Measurements from ENCODE around the gene NEDD1. TPM values are rescaled to one million over a fixed set of nuclear protein-coding genes. Genes with fewer than 3 reads are reported as not detected.

NEDD1 gene
- polyA plus RNA-seq, 3 donors = 29.5 to 30.6 (median 30.0) TPM

DNA sequence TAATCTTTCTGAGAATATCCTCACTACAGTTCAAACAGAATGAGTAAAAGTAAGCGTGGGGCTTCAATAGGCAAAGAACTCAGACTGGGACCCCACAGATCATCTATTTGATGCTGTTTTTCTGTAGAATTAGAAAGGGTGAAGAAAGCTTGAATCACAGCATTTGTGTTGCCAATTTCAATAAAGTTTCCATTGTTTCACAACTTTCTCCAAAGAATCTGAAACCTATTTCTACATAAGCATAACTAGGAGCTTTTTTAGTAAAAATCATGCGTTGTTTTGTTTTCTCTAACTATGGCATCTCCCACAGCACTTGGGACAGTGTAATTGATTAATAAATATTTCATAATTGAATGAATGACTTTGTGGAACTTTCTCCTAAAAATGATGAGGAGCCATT lies 16.7 kb upstream of the NEDD1 start:
- DNase-seq = no peak

DNA sequence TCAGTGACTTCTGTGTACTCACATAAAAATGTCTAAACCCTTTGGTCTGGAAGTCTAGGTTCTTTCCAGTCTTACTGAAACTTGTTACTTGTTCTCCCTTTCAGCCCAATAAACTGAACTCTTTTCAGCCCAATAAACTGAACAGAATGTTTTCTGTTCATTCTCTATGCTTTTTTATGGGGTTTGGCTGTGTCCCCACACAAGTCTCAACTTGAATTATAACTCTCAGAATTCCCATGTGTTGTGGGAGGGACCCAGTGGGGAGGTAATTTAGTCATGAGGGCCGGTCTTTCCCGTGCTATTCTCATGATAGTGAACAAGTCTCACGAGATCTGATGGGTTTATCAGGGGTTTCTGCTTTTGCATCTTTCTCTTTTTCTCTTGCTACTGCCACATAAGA lies 15.0 kb upstream of the NEDD1 start:
- DNase-seq = no peak

DNA sequence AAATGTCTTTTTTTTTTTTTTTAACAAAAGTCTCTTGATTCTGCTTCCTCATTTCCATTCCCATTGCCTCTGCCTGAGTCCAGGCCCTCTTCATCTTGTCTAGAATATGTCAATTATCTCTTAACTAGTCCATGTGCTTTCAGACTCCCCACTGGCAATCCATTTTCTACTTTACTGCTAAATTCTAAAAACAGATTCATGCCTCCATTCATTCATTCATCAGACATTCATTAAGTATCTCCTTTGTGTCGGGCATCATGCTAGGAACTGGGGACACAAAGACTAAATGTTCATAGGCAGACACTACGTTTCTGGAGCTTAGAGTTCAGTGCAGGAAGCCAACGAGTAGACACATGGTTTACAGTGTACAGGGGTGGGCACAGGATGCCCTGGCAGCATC lies 9.6 kb upstream of the NEDD1 start:
- DNase-seq = no peak

DNA sequence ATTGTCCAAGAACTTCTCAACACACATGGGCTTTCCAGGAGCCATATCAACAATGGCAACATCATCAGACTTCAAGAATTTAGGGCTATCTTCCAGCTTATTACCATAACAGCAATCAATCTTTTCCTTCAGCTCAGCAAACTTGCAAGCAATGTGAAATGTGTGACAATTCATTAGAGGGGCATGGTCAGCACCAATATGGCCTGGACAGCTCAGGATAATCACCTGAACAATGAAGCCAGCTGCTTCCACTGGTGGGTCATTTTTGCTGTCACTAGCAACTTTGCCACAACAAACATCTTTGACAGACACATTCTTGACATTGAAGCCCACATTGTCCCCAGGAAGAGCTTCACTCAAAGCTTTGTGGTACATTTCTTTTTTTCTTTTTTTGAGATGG lies 5.9 kb upstream of the NEDD1 start:
- no peak for DNase-seq

DNA sequence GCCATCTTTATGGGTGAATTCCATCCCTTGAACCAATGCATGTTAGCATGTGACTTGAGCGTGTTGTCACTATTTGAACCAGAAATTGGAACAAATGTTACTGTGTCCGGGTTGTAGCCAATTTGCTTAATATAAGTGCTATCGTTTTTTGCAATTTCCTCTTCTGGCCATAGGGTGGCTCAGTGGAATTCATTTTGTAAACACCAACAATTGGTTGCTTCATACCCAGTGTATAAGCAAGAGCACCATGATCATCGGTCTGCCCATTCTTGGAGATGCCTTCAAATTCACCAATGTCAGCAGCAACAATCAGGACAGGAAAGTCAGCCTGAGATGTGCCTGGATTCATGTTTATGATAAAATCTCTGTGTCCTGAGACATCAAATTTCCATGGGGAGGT lies 5.0 kb upstream of the NEDD1 start:
- no peak for DNase-seq

DNA sequence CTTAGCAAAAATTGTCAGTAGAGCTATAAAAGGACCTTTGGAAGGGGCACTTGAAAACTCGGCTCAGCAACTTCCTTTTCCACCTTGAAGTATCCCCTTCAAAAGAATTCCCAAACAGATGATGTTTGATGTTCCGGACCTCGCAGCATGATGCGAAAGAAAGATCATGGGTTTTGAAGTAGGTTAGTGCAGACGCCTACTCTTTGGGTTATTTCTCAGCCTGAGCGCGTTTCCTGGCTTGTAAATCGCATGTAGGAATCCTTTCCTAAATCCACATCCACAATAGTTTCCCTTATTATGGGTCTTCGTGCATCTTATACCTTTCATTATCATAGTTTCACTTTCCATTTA lies 584 bp upstream of the NEDD1 start:
- no peak for DNase-seq

DNA sequence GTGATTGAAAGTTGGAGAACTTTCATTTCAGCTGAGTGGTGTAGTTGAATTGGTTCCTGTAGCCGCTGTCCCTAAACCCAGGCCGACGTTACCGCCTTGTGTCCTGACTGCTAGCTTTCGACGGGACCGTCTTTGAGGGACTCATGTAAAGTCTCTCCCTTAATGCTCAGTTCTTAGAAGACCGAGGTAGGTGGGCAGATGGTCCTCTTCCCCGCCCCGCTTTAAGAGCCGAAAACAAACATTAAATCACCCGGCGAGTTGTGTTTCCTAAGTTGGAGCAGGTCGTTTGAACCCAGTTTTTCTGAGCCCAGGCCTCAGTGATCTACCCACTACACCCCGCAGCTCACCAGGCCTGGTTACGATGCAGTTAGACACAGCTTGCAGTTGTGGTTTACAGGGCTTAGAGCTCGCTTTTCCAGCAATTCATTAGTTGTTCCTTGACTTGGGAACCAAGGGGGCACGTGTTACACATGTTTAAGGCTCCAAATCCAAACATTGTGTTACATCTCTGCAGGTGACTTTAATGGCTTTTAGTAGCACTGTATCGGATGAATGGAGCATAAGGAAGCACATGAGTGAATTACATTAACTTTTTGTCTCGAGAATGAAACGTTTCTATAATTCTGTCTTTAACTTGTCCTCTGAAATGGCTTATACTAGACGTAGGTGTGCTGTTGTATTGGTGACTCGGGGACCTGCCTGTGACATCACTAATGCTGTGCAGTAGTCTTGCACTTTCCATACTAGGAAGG lies 790 bp downstream of the NEDD1 start:
- DNase-seq = peak; percentile 31

DNA sequence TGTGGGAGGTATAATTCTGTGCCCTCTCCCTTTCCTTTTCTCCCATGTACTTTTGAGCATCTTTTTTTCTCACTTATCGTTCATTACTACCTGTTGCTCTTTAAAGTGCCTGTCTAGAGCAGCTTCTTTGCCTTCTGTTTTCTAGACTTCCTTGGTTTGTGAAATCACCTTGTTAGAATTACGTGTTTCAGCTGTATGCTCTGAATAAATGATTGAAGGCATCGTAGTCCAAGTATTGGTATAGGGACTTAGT lies 1.3 kb downstream of the NEDD1 start:
- DNase-seq = no peak

DNA sequence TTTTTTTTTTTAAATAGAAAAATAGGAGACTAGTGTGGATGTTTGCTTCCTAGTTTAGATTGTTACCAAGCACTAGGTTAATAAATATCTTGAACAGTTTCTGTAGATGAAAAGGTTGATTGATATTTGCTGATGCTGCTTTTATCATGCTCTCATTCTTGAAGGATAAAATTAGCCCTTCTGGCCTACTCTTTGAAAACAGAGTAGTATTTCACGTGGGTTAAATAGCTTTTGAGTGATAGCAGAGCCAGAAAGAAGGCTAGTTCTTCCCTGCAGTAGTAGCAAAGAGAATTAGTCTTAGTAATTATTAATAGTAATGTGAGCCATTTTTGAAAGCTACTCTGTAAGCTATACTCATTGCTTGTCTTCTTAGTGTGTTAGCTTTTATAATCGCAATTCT lies 5.2 kb downstream of the NEDD1 start:
- DNase-seq = no peak

DNA sequence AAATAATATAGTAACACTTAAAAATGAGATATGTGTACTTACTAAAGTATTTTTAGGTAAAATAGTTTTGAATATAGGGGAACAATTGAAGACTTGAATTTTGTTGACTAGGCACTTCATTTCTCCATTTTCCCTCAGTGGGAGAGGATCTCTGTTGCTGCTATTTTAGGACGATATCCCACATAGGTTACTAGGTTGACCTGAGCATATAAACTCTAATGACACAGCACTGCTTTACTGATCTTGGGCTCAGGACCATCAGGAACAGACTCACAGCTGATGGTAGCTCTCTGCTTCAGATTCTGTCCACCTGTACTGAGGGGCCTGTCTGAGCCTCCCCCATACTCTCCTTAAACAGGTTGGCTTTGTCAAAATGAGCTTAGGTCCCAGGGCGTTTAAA lies 5.9 kb downstream of the NEDD1 start:
- no peak for DNase-seq

DNA sequence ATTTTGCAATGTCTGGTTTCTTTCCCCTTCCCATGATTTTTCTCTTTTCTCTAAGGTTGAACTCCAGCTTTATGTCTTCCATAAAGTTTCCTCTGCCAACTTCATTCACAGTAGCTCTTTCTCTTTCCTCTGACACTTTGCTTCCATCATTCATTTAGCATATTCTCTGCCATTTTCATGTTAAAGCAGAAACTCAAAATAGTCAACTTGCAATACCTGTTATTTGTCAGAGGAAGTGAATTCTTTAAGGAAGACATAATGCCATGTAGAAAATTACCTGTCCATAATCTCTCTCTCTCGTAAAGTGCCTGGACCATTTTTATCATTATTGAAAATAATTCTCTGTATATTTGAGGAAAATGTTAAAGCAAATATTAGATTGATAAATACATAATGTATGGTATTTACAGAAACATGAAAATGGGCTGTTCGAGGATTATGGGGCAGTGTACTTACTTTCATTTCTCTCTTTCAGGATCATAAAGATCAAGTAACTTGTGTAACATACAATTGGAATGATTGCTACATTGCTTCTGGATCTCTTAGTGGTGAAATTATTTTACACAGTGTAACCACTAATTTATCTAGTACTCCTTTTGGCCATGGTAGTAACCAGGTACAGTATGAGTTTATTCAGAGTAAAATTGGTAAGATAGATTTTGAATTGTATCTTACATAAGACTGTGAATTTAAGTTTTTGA lies 12.6 kb downstream of the NEDD1 start:
- no peak for DNase-seq

DNA sequence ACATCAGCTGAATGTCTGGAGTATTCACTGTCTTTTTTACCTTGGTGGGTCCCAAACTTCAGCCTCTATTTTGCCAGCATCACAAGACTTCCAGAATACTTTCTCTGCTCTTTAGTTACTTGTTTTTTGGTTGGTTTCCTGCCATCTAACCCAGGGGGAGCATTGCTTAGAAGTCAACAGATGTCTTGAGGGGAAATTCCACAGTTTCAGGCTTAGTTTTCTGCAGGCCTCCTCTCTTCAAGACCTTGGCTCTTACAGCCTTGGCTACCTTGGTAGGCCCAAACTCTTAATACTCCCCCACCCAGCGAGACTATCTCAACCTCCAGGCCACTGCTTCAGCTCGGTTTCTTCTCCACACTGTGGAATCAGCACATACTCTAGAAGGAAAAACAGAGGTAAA lies 41.7 kb downstream of the NEDD1 start:
- no peak for DNase-seq

DNA sequence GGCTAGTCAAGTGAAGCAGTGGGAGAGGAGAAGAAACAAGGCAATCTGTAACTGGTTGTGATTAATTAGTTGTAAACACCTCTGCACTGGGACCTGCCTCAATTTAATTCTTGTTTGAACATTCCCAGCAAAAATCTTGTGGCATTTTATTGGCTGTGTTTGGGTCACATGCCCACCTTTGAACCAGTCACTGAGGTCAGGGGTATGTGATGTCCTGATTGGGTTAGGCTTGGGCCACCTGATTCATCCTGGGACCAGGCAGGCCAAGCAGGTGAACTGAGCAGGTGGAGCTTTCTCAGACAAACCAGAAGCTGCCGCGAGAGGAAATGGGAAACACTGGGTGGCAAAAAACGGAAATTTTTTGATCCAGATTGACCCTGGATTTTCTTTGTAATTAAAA lies 72.5 kb downstream of the NEDD1 start:
- no peak for DNase-seq

DNA sequence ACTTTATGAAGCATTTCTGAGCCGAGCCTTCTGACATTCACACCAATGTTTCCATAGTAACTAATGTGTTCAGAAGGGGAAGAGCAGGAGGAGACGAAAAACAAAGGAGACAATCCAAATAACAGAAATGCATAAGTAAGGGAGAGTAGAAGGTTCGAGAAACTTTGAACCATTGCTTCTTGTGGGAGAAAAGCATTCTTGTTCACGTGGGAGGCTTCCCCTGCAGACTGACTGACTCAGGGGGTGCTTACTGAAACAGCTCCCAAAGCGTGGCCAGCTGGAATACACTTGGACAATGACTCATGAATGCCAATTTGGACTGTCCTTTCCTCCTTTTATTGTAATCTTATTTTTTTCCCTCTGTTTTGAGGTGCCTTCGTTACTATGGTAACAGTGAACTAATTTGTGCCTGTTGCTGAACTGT lies 73.9 kb downstream of the NEDD1 start:
- peak; percentile 19 for DNase-seq

DNA sequence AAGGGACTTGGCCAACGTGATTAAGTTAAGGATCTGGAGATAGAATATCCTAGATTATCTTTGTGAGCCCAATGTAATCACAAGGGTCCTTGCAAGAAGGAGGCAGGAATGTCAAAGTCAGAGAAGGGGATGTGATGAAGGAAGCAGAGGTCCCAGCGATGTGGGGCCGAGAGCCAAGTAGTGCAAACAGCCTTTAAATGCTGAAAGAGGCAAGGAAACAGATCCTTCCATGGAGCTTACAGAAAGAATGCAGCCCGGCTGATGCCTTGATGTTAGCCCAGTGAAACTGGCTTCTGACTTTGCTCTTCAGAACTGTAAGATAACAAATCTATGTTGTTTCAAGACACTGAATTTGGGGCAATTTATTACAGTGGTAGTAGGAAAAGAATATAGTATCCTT lies 74.9 kb downstream of the NEDD1 start:
- DNase-seq = no peak

DNA sequence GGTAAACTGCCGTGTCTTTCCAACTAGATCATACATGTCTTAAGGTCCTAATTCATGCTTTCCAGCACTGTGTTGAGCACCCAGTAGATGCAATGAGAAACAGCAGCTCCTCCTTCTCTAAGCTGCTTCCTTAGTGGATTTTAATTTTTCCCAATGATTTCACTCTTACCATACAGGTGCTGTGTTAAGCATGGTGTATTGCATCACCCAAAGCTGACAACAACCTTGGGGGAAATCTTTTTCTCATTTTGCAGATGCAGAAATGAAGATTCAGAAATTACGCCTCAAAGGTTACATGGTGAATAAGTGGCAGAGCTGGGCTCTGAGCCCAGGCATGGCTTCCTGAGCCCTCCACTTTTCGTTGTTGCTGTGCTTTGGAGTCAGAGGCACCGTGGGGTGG lies 75.6 kb downstream of the NEDD1 start:
- no peak for DNase-seq

DNA sequence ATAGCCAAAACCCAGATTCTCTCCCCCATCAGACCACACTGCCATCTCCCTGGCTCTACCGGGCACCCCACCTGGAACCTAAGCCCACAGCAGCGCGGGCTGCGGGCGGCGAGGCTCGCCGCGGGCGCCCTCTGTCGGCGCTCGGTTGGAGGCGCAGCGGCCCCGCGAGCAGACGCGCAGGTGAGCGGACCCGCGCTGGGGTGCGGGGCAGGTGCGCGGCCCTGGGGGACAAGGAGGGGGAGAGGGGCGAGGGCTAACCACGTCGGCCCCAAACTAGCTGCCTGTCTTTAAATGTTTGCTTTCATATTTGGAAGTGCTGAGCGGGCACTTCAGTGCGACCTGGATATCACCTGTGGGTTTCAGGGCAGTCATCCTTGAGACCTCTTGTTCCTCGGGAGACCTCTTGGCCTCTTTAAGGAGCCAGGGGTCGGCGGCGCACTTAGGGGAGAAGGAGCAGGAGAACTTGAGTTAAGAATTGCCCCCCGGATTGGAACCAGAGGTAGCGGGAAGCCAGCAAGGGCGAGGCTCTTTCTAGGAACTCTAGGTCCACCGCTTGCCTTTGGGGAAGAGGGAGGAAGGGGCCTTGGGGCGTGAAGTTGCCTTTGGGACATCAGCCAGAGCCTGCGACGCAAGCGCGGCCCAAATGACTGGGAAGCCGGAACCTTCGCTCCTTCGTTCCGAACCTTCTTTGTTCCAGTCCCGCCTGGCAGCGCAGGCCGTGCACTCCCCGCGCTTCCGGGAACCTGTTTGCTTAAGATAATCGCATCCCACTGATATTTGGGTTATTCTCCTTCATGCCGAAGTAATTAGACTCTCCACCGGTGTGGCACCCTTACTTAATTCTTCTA lies 78.7 kb downstream of the NEDD1 start:
- peak; percentile 35 for DNase-seq

DNA sequence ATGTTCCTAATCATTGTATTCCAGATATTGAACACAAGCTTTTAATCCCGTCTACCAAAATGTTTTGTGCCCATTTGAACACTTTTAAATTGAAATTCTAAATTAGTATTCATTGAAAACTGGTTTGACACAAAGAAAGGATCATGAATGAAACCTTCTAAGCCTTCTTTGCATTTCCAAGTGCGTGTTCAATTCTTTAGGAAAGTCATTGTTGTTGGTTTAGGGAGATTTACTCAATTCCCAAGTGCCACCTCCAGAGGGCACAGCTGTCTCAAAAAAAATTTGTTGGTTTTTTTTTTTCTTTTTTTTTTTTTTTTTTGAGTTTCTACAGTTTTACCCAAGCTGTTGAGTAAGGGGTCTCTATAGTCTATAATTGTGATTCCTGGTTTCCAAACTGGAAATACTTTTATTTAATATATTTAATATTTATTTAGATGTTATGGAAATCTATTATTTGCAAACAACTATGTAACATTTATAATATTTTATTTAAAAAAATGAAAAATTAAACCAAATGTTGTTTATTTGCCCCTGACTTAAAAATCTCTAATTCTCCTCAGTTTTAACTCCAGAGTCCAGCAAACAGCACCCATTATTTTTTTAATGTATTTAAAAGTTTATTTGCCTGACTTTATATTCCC lies 79.9 kb downstream of the NEDD1 start:
- DNase-seq = peak; percentile 48

DNA sequence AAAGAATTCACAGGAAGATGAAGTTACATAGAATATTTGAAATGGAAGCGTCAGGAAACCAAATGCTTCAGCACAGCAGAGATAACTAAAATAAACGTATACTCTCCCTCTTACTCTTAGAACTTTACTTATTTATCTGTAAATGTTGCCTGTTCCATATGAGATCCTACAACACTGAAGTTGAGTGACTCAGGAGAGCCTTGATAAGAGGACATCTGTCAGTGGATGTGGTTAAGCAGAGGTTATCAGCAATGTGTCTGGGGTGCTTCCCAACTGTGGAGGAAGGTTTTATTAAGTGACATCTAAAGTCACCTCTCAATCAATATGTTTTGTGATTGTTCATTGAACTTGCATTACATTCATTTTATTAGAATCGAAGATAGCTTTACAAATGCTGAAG lies 81.9 kb downstream of the NEDD1 start:
- DNase-seq = no peak

DNA sequence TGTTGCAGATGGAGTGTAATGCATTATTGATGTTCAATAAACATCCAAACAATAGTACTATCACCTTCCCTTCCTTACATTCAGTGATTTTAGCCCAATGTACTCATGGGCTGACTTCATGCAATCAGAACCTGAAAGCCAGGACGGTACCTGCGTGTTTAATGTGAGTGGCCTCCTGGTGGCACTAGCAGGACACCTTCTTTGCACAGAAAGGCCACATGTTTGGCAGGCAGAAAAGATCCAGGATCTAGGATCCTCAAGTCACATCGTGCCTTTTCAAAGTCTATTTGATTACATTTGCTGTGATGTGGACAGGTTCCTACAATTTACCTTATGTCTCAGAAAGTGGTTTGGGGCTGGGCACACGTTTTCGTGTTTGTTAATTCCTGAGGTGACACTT lies 82.9 kb downstream of the NEDD1 start:
- DNase-seq = peak; percentile 20

DNA sequence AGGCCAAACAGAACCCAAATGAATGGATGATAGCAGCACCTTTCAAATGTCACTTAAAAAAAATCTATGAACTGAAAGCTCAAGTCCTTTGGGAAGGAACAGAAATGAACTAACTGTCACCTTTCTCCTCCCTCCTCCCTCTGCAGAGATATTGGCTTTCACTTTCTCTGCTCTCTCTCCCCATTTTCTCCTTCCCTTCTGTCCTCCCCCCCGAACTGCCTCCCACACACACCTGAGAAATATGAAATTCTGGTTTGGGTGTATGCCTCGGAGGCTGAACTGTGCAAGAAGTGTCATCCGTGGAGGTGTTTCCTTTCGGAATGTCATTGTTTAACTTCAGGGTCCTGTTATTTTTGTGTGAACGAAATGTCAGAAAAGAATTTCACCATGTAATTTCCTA lies 87.8 kb downstream of the NEDD1 start:
- no peak for DNase-seq

DNA sequence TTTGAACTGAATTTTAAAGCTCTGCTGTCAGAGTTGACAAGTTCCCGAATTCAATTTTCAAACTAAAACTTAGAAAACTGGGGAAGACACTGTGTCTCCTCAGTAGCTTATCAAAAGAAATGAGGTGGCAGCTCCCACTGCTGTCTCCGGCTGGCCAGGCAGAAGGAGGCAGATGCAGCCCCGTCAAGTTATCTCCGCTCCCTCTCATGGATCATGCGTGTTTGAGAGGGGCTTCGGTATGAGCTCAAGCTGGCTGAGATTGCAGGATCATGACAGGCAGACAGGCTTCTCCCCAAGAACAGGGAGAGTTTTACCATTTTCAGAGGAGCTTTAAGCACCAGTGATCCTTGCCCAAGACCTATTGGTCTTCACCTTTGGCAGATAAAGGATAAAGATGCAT lies 88.8 kb downstream of the NEDD1 start:
- DNase-seq = no peak

All from renal pelvis (tissue), 4 donors.